ENCODE results near the gene TAF11.
"Not testable (repeated sequence)": the region's sequence is repeated elsewhere in the genome, so short reads cannot be mapped to it uniquely, and the experiment has no call there.

Gene TAF11

GRCh38 chr6:34887753-34888513, at the start of gene TAF11:
Gene TAF11, minus strand, starts transcription at chr6:34888042. Its CDS starts 85 bp downstream, at chr6:34887957.
- peak; percentile 80 to 81 for DNase-seq (ENCODE audit: low read depth in 2 of 2)

GRCh38 chr6:34934516-34934915, 46.7 kb upstream of the TAF11 start:
- no peak for DNase-seq (ENCODE audit: low read depth in 2 of 2)

GRCh38 chr6:34932202-34932601, 44.4 kb upstream of the TAF11 start:
- DNase-seq (ENCODE audit: low read depth in 2 of 2): not testable (repeated sequence)

- no peak for DNase-seq (ENCODE audit: low read depth in 2 of 2)
These were observed 42.4 kb upstream of the TAF11 start for GRCh38 chr6:34930221-34930620.

- no peak for DNase-seq (ENCODE audit: low read depth in 2 of 2)
These were observed 41.6 kb upstream of the TAF11 start for GRCh38 chr6:34929241-34929978.

- DNase-seq (ENCODE audit: low read depth in 2 of 2): no peak
These were observed 40.9 kb upstream of the TAF11 start for GRCh38 chr6:34928695-34929094.

GRCh38 chr6:34928220-34928619, 40.4 kb upstream of the TAF11 start:
- DNase-seq (ENCODE audit: low read depth in 2 of 2): no peak

GRCh38 chr6:34926655-34927054, 38.8 kb upstream of the TAF11 start:
- no peak for DNase-seq (ENCODE audit: low read depth in 2 of 2)

- DNase-seq (ENCODE audit: low read depth in 2 of 2): no peak
These were observed 37.2 kb upstream of the TAF11 start for GRCh38 chr6:34924831-34925625.

- DNase-seq (ENCODE audit: low read depth in 2 of 2): no peak
These were observed 34.4 kb upstream of the TAF11 start for GRCh38 chr6:34922177-34922663.

GRCh38 chr6:34920097-34920496, 32.3 kb upstream of the TAF11 start:
- DNase-seq (ENCODE audit: low read depth in 2 of 2): no peak

- no peak for DNase-seq (ENCODE audit: low read depth in 2 of 2)
These were observed 31.8 kb upstream of the TAF11 start for GRCh38 chr6:34919651-34920050.

GRCh38 chr6:34917626-34918285, 29.9 kb upstream of the TAF11 start:
- DNase-seq (ENCODE audit: low read depth in 2 of 2): no peak

GRCh38 chr6:34916348-34916967, 28.6 kb upstream of the TAF11 start:
- DNase-seq (ENCODE audit: low read depth in 2 of 2): no peak

- no peak for DNase-seq (ENCODE audit: low read depth in 2 of 2)
These were observed 26.5 kb upstream of the TAF11 start for GRCh38 chr6:34914358-34914757.

GRCh38 chr6:34912715-34913464, 25.0 kb upstream of the TAF11 start:
- no peak for DNase-seq (ENCODE audit: low read depth in 2 of 2)

- DNase-seq (ENCODE audit: low read depth in 2 of 2): no peak
These were observed 24.0 kb upstream of the TAF11 start for GRCh38 chr6:34911822-34912221.

GRCh38 chr6:34909320-34909883, 21.6 kb upstream of the TAF11 start:
- DNase-seq (ENCODE audit: low read depth in 2 of 2): no peak

GRCh38 chr6:34908194-34908593, 20.4 kb upstream of the TAF11 start:
- no peak for DNase-seq (ENCODE audit: low read depth in 2 of 2)

- DNase-seq (ENCODE audit: low read depth in 2 of 2): no peak
These were observed 19.0 kb upstream of the TAF11 start for GRCh38 chr6:34906826-34907225.

Data from stimulated activated CD8-positive, alpha-beta memory T cell treated with anti-CD3 and anti-CD28 coated beads, Interleukin-2, amount 100 ng/mL, for 1 hour (primary cell).